H1 (cell line): ENCODE data around the gene FREM2. TPM values are rescaled to one million over a fixed set of nuclear protein-coding genes. Genes with fewer than 3 reads are reported as not detected.

Source experiments
- CTCF ChIA-PET: fragments of 300-600 bp; sonication (Branson Sonifier 250); formaldehyde crosslinking; loops from one replicate; lab custom pipeline; 2021; ENCODE audit not compliant: partially characterized antibody; lab: Charles Lee
- POLR2A ChIA-PET: fragments of 300-600 bp; sonication (Branson Sonifier 250); formaldehyde crosslinking; loops from one replicate; lab custom pipeline; 2021; ENCODE audit warnings: inconsistent platforms; ENCODE audit not compliant: partially characterized antibody; lab: Charles Lee
- DNase-seq, 2 experiments: peaks; one replicate each; pipeline versions ENCODE4 v3.0.0 to v3.0.0-alpha.2; 2010 to 2022; ENCODE audit warnings: low spot score in 2 of 2, low read depth in 1 of 2, mixed read lengths in 1 of 2
- FAIRE-seq: peaks from 2 replicates; lab custom pipeline; 2011; peaks lifted over from hg19 to GRCh38; lab: Jason Lieb, UNC
- H2AFZ ChIP-seq: 2 replicates; pipeline ENCODE4 v1.8.1; 2012; ENCODE audit warnings: low read length, inconsistent platforms
- H2AK5ac ChIP-seq: 2 replicates; pipeline ENCODE4 v1.6.1; 2013; ENCODE audit warnings: low read depth, low read length
- H2BK120ac ChIP-seq: replicated peaks from 2 replicates; pipeline ENCODE3; 2013; ENCODE audit warnings: low read depth, low read length, inconsistent platforms
- H2BK12ac ChIP-seq: 2 replicates; pipeline ENCODE4 v1.6.1; 2013; ENCODE audit warnings: low read depth, low read length
- H2BK15ac ChIP-seq: 2 replicates; pipeline ENCODE4 v1.6.1; 2013; ENCODE audit warnings: low read length
- H2BK20ac ChIP-seq: 2 replicates; pipeline ENCODE4 v1.6.1; 2013; ENCODE audit warnings: low read length
- H2BK5ac ChIP-seq: 2 replicates; pipeline ENCODE4 v1.6.1; 2013; ENCODE audit warnings: low read depth, low read length
- H3K14ac ChIP-seq: 2 replicates; pipeline ENCODE4 v1.6.1; 2013; ENCODE audit warnings: inconsistent platforms; ENCODE audit not compliant: insufficient read length
- H3K18ac ChIP-seq: 2 replicates; pipeline ENCODE4 v1.6.1; 2013; ENCODE audit warnings: low read length; ENCODE audit errors: extremely low read depth
- H3K23ac ChIP-seq: 2 replicates; pipeline ENCODE4 v1.6.1; 2013; ENCODE audit warnings: inconsistent platforms; ENCODE audit not compliant: insufficient read length
- H3K23me2 ChIP-seq: 2 replicates; pipeline ENCODE4 v1.6.1; 2013; ENCODE audit warnings: low read depth, low read length
- H3K27ac ChIP-seq: 2 replicates; pipeline ENCODE4 v1.6.1; 2011; ENCODE audit warnings: low read depth, low read length, inconsistent platforms
- H3K27me3 ChIP-seq, 4 experiments: replicated peaks in 1 of 4; 1 replicate in 1 of 4; 2 replicates in 3 of 4; pipeline versions ENCODE4 v1.6.1 to v1.8.1; 2011 to 2013; ENCODE audit warnings: low read length in 3 of 4, mild to moderate bottlenecking in 3 of 4, inconsistent platforms in 2 of 4, mixed read lengths in 2 of 4, moderate library complexity in 1 of 4; ENCODE audit not compliant: control insufficient read depth in 3 of 4, insufficient read depth in 3 of 4; ENCODE audit errors: extremely low read depth in 1 of 4
- H3K36me3 ChIP-seq, 4 experiments: 2 replicates each; pipeline versions ENCODE4 v1.6.1 to v1.8.1; 2011 to 2013; ENCODE audit warnings: mild to moderate bottlenecking in 4 of 4, low read length in 3 of 4, moderate library complexity in 2 of 4, control low read depth in 1 of 4, inconsistent platforms in 1 of 4; ENCODE audit not compliant: insufficient read depth in 4 of 4, control insufficient read depth in 2 of 4
- H3K4ac ChIP-seq: replicated peaks from 2 replicates; pipeline ENCODE3; 2013; ENCODE audit warnings: low read length, low read depth, mixed read lengths, inconsistent platforms; ENCODE audit not compliant: insufficient read length
- H3K4me1 ChIP-seq, 4 experiments: replicated peaks in 1 of 4; 1 replicate in 1 of 4; 2 replicates in 3 of 4; pipeline versions ENCODE4 v1.6.1 to v1.8.1; 2011 to 2013; ENCODE audit warnings: low read length in 3 of 4, inconsistent platforms in 2 of 4, mixed read lengths in 1 of 4; ENCODE audit not compliant: insufficient read depth in 4 of 4, control insufficient read depth in 3 of 4
- H3K4me2 ChIP-seq, 2 experiments: 2 replicates each; pipeline versions ENCODE4 v1.6.1 to v1.8.1; 2011 to 2013; ENCODE audit warnings: low read depth in 2 of 2, low read length in 2 of 2, control low read depth in 1 of 2, inconsistent platforms in 1 of 2, mild to moderate bottlenecking in 1 of 2; ENCODE audit not compliant: insufficient read depth in 1 of 2
- H3K4me3 ChIP-seq, 4 experiments: fragments of 200-600, 300-600 bp in 1 of 4; sonication (generic), shearing (Covaris generic), sonication (Bioruptor Twin) in 1 of 4; 2 replicates each; pipeline versions ENCODE4 v1.5.1 to v1.8.1; 2011 to 2016; ENCODE audit warnings: low read length in 4 of 4, low read depth in 3 of 4, control low read depth in 2 of 4, inconsistent platforms in 2 of 4, mild to moderate bottlenecking in 2 of 4, mixed read lengths in 1 of 4, moderate library complexity in 1 of 4; ENCODE audit not compliant: insufficient read depth in 2 of 4; ENCODE audit errors: extremely low read depth in 1 of 4
- H3K56ac ChIP-seq: replicated peaks from 2 replicates; pipeline ENCODE3; 2013; ENCODE audit warnings: low read depth, mild to moderate bottlenecking, mixed read lengths, low read length, inconsistent platforms; ENCODE audit not compliant: insufficient read length
- H3K79me1 ChIP-seq: 2 replicates; pipeline ENCODE4 v1.6.1; 2013; ENCODE audit warnings: low read depth, low read length, control low read depth
- H3K79me2 ChIP-seq, 2 experiments: 2 replicates each; pipeline versions ENCODE4 v1.6.1 to v1.8.1; 2012 to 2013; ENCODE audit warnings: low read length in 2 of 2, mild to moderate bottlenecking in 2 of 2, inconsistent platforms in 1 of 2; ENCODE audit not compliant: insufficient read depth in 2 of 2, control insufficient read depth in 1 of 2
- H3K9ac ChIP-seq, 4 experiments: replicated peaks in 1 of 4; 1 replicate in 1 of 4; 2 replicates in 3 of 4; pipeline versions ENCODE4 v1.6.1 to v1.8.1; 2011 to 2013; ENCODE audit warnings: low read depth in 3 of 4, low read length in 3 of 4, control low read depth in 2 of 4, mild to moderate bottlenecking in 2 of 4, moderate library complexity in 2 of 4, inconsistent platforms in 1 of 4; ENCODE audit errors: extremely low read depth in 1 of 4
- H3K9me3 ChIP-seq, 2 experiments: 2 replicates each; pipeline versions ENCODE4 v1.6.1 to v1.8.1; 2012 to 2013; ENCODE audit warnings: mild to moderate bottlenecking in 2 of 2, moderate library complexity in 2 of 2, control low read depth in 1 of 2, inconsistent platforms in 1 of 2, low read depth in 1 of 2, low read length in 1 of 2, mixed read lengths in 1 of 2; ENCODE audit not compliant: insufficient read depth in 2 of 2
- H4K20me1 ChIP-seq, 2 experiments: replicated peaks in 1 of 2; 2 replicates each; pipeline versions ENCODE3 to v1.8.1; 2011 to 2013; ENCODE audit warnings: inconsistent platforms in 2 of 2, low read length in 2 of 2, mild to moderate bottlenecking in 1 of 2; ENCODE audit not compliant: insufficient read depth in 2 of 2, control insufficient read depth in 1 of 2
- H4K5ac ChIP-seq: 2 replicates; pipeline ENCODE4 v1.6.1; 2013; ENCODE audit warnings: low read length, low read depth, mixed read lengths, inconsistent platforms; ENCODE audit not compliant: insufficient read length
- H4K8ac ChIP-seq: 2 replicates; pipeline ENCODE4 v1.8.0; 2013; ENCODE audit warnings: mild to moderate bottlenecking, moderate library complexity, low read length, inconsistent platforms; ENCODE audit not compliant: insufficient read depth; ENCODE audit errors: extremely low read depth
- H4K91ac ChIP-seq: replicated peaks from 2 replicates; pipeline ENCODE3; 2013; ENCODE audit warnings: low read length, mixed read lengths, inconsistent platforms; ENCODE audit not compliant: insufficient read length
- WGBS, 2 experiments: shearing (Covaris generic) in 1 of 2; methylation state at CpG; one replicate each; pipeline versions ENCODE4 v1.1.6 to v1.1.7; 2013 to 2015; ENCODE audit warnings: low lambda C conversion rate in 2 of 2, mixed read lengths in 2 of 2, inconsistent platforms in 1 of 2, low coverage in 1 of 2, missing lambda C conversion rate in 1 of 2; ENCODE audit not compliant: insufficient replicate concordance in 2 of 2, insufficient coverage in 1 of 2, insufficient read length in 1 of 2; ENCODE audit errors: extremely low coverage in 1 of 2, missing lambda C conversion rate in 1 of 2; 5-methylcytosine and 5-hydroxymethylcytosine counted together
- polyA plus RNA-seq, 7 experiments: library from polyadenylated mRNA; depleted of rRNA in 3 of 7; stranded (reverse) in 5 of 7; unstranded in 2 of 7; fragments of >200 nt in 5 of 7; fragments of 200-250 nt in 2 of 7; gene quantifications; 1 replicate in 5 of 7; 2 replicates in 1 of 7; 4 replicates in 1 of 7; pipeline versions ENCODE4 v1.2.1 to v1.2.3, GENCODE V29; 2011 to 2013; ENCODE audit warnings: missing spikeins in 2 of 7, mixed read lengths in 2 of 7
- total RNA-seq: library from RNA; stranded (reverse); fragmentation: NEBNext Ultra II Directional; extraction: Animal tissue kit (Norgen Biotek cat#: 25700); gene quantifications from 2 replicates; pipeline ENCODE4 v1.2.1, GENCODE V29; 2021

FREM2 gene
- total and polyA plus RNA-seq, 2 of the 8 experiments (the other 6 are each of a cell fraction or from before 2014, with no cell fraction given): 11.6 to 22.8 TPM

GRCh38 chr13:38830442-38831045 is 143.7 kb downstream of the FREM2 start:
- POLR2A ChIA-PET: no interaction called here
- H2AK5ac ChIP-seq: no peak overlapping the region
- 87% methylated on average over 8 of the region's 8 CpGs; no CpG with 5 or more reads in 1 of the 2 experiments for WGBS, 2 experiments

More at GRCh38 chr13:38830442-38831045, 143.7 kb downstream of the FREM2 start:
- Histone ChIP-seq H2BK5ac (no peak overlapping the region), H3K23ac (no peak overlapping the region), H3K27ac (no peak overlapping the region), H3K79me2 (no peaks in the 10 kb centered on the region), H3K4ac (no peak overlapping the region), H3K4me3 (no peak overlapping the region), H2AFZ (no peak overlapping the region), H3K14ac (no peak overlapping the region), H3K36me3 (no peaks in the 10 kb centered on the region; a peak in 1 of 8 replicates), H2BK20ac (no peak overlapping the region), H2BK15ac (no peak overlapping the region), H3K56ac (no peak overlapping the region), H4K20me1 (no peaks in the 10 kb centered on the region), H3K79me1 (no peaks in the 10 kb centered on the region), H2BK120ac (no peak overlapping the region), H2BK12ac (no peak overlapping the region), H3K9ac (no peak overlapping the region), H3K23me2 (no peaks in the 10 kb centered on the region), H4K91ac (no peak overlapping the region), H3K4me1 (peaks cover 0 to 3% (median 0%) of the 10 kb centered on the region in 4 experiments; a peak in 2 of 7 replicates), H4K5ac (no peak overlapping the region), H3K27me3 (no peaks in the 10 kb centered on the region), H3K9me3 (no peaks in the 10 kb centered on the region), H4K8ac (0 out of 2 replicates have a peak overlapping the region, but pooled peaks have one; percentile 7), H3K18ac (no peak overlapping the region), H3K4me2 (no peak overlapping the region)
- FAIRE-seq (no peak), DNase-seq (no peak)
- CTCF ChIA-PET: interaction anchor here (1.1 kb wide), 1 partner anchor 42 kb away, joined by 4 read pairs; no protein-coding TSS in a partner anchor
